Measurements from ENCODE around the gene COX19. TPM values are rescaled to one million over a fixed set of nuclear protein-coding genes. Genes with fewer than 3 reads are reported as not detected.
A peak's percentile ranks its signal among the peaks of the same experiment; 100 is the strongest.

Gene COX19
- total and polyA plus RNA-seq, 2 of the 13 experiments (the other 11 are each of a cell fraction or from before 2014, with no cell fraction given) = 11.5 to 21.7 TPM

- TF ChIP-seq FOXP4 (CRISPR knock-in tag; IDR thresholded peaks at IDR 0.05) (no peak), TP53 (CRISPR knock-in tag; conservative IDR thresholded peaks at IDR 0.05) (peak; percentile 86), POLR2G (IDR thresholded peaks at IDR 0.05; ENCODE audit: low read depth, low read length) (peak; percentile 69), HOXD1 (CRISPR knock-in tag; IDR thresholded peaks at IDR 0.05) (0 out of 2 replicates have a peak, but pooled peaks have one; percentile 49), LCORL (IDR thresholded peaks at IDR 0.05) (no peak), LCORL (CRISPR knock-in tag; IDR thresholded peaks at IDR 0.05) (peak; percentile 48), ZNF503 (CRISPR knock-in tag; IDR thresholded peaks at IDR 0.05) (peak; percentile 27; the same call in 1 of the 2 replicates), MLX (CRISPR knock-in tag; IDR thresholded peaks at IDR 0.05) (0 out of 2 replicates have a peak, but pooled peaks have one; percentile 34), ZFX (CRISPR knock-in tag; IDR thresholded peaks at IDR 0.05; ENCODE audit: low read depth) (peak; percentile 86), ZNF777 (CRISPR knock-in tag; IDR thresholded peaks at IDR 0.05) (0 out of 2 replicates have a peak, but pooled peaks have one; percentile 45), ZNF660 (CRISPR knock-in tag; IDR thresholded peaks at IDR 0.05; ENCODE audit: borderline replicate concordance, low read depth) (no peak), ELF1 (CRISPR knock-in tag; IDR thresholded peaks at IDR 0.05) (peak; percentile 53), SNRNP70 (IDR thresholded peaks at IDR 0.05; ENCODE audit: low read depth, low read length) (no peak), ZBTB42 (CRISPR knock-in tag; IDR thresholded peaks at IDR 0.05) (no peak), RXRB (CRISPR knock-in tag; IDR thresholded peaks at IDR 0.05; ENCODE audit: borderline replicate concordance) (0 out of 2 replicates have a peak, but pooled peaks have one; percentile 10), ETV5 (CRISPR knock-in tag; IDR thresholded peaks at IDR 0.05; ENCODE audit: borderline replicate concordance) (no peak), UBTF (CRISPR knock-in tag; IDR thresholded peaks at IDR 0.05) (peak; percentile 14), NR2F6 (IDR thresholded peaks at IDR 0.05) (peak; percentile 51; the same call in 1 of the 2 replicates), NR2F6 (CRISPR knock-in tag; IDR thresholded peaks at IDR 0.05) (peak; percentile 15; the same call in 1 of the 2 replicates), STAG1 (CRISPR knock-in tag; IDR thresholded peaks at IDR 0.05) (peak; percentile 20; the same call in 1 of the 2 replicates), ZSCAN25 (CRISPR knock-in tag; IDR thresholded peaks at IDR 0.05) (peak; percentile 16; the same call in 1 of the 2 replicates), SAFB2 (CRISPR knock-in tag; IDR thresholded peaks at IDR 0.05; ENCODE audit: borderline replicate concordance, low read depth) (0 out of 2 replicates have a peak, but pooled peaks have one; percentile 13), ZKSCAN1 (IDR thresholded peaks at IDR 0.05; ENCODE audit: low read length) (no peak), SIX1 (CRISPR knock-in tag; IDR thresholded peaks at IDR 0.05; ENCODE audit: borderline replicate concordance) (no peak)
Measured at GRCh38 chr7:983004-983615, 7.8 kb upstream of the COX19 start, which contains the start of gene CYP2W1 (continued).
